Hindlimb muscle (tissue), 1 donor: ENCODE data around the gene PODNL1. TPM values are rescaled to one million over a fixed set of nuclear protein-coding genes. Genes with fewer than 3 reads are reported as not detected.

Experiments
- DNase-seq: peaks from one replicate; pipeline ENCODE4 v3.0.0-alpha.2; 2013
- polyA plus RNA-seq: library from polyadenylated mRNA; unstranded; fragments of 120-200 nt; gene quantifications from one replicate; pipeline ENCODE4 v1.2.1, GENCODE V29; 2013; ENCODE audit not compliant: insufficient read length

Gene PODNL1
- polyA plus RNA-seq, 1 donor = 0.57 TPM

- no peak for DNase-seq
Observed at GRCh38 chr19:13887517-13887916, 50.7 kb downstream of the PODNL1 start.

GRCh38 chr19:13887018-13887436 is 51.2 kb downstream of the PODNL1 start:
- no peak for DNase-seq

GRCh38 chr19:13885826-13886365 is 52.3 kb downstream of the PODNL1 start:
- DNase-seq = no peak

GRCh38 chr19:13884726-13885591 is 53.3 kb downstream of the PODNL1 start:
- no peak for DNase-seq

- DNase-seq = no peak
Observed at GRCh38 chr19:13883516-13884064, 54.6 kb downstream of the PODNL1 start.

- no peak for DNase-seq
Observed at GRCh38 chr19:13882836-13883235, 55.4 kb downstream of the PODNL1 start.

- no peak for DNase-seq
Observed at GRCh38 chr19:13882419-13882795, 55.8 kb downstream of the PODNL1 start.

GRCh38 chr19:13881692-13882418 is 56.4 kb downstream of the PODNL1 start:
- no peak for DNase-seq

- DNase-seq = no peak
Observed at GRCh38 chr19:13881251-13881691, 56.9 kb downstream of the PODNL1 start.

Other genes starting within 250 kb of the PODNL1 start
- gene MRI1, start 173.9 kb downstream of the PODNL1 start, polyA plus RNA-seq = 28.4 TPM
- 114 TPM for gene C19orf53, start 164.0 kb downstream of the PODNL1 start, polyA plus RNA-seq
- gene ZSWIM4, start 143.0 kb downstream of the PODNL1 start, polyA plus RNA-seq = 5.4 TPM
- 2.6 TPM for gene NANOS3, start 61.3 kb downstream of the PODNL1 start, polyA plus RNA-seq
- 3.7 TPM for gene BRME1, start 32.3 kb downstream of the PODNL1 start, polyA plus RNA-seq
- gene CC2D1A, start 32.2 kb downstream of the PODNL1 start, polyA plus RNA-seq = 16.3 TPM
- 21.5 TPM for gene DCAF15, start 14.1 kb upstream of the PODNL1 start, polyA plus RNA-seq
- gene RFX1, start 67.9 kb upstream of the PODNL1 start, polyA plus RNA-seq = 8.3 TPM
- gene RLN3, start 89.7 kb upstream of the PODNL1 start, polyA plus RNA-seq = not detected
- gene IL27RA, start 93.3 kb upstream of the PODNL1 start, polyA plus RNA-seq = 3.3 TPM
- gene PALM3, start 123.7 kb upstream of the PODNL1 start, polyA plus RNA-seq = 0.45 TPM
- 0.49 TPM for gene MISP3, start 134.4 kb upstream of the PODNL1 start, polyA plus RNA-seq
- gene C19orf67, start 147.4 kb upstream of the PODNL1 start, polyA plus RNA-seq = not detected
- gene SAMD1, start 152.3 kb upstream of the PODNL1 start, polyA plus RNA-seq = 56.1 TPM
- 539 TPM for gene PRKACA, start 179.3 kb upstream of the PODNL1 start, polyA plus RNA-seq
- gene ASF1B, start 198.2 kb upstream of the PODNL1 start, polyA plus RNA-seq = 8.6 TPM